ENCODE results near the gene ATF1. TPM values are rescaled to one million over a fixed set of nuclear protein-coding genes. Genes with fewer than 3 reads are reported as not detected.
A peak's percentile ranks its signal among the peaks of the same experiment; 100 is the strongest.
"Not testable (repeated sequence)": the region's sequence is repeated elsewhere in the genome, so short reads cannot be mapped to it uniquely, and the experiment has no call there.

Gene ATF1
- total RNA-seq, 1 experiment from 2014 or later = 33.1 TPM

- no peak for DNase-seq (ENCODE audit: low spot score)
These were observed 95.9 kb downstream of the ATF1 start for GRCh38 chr12:50859621-50860310.

GRCh38 chr12:50862316-50862715 lies 98.4 kb downstream of the ATF1 start:
- DNase-seq (ENCODE audit: low spot score) = peak; percentile 62

- DNase-seq (ENCODE audit: low spot score) = no peak
These were observed 101.4 kb downstream of the ATF1 start for GRCh38 chr12:50865266-50865665.

GRCh38 chr12:50868881-50869280 lies 105.0 kb downstream of the ATF1 start:
- DNase-seq (ENCODE audit: low spot score) = not testable (repeated sequence)

Other genes with a start within 250 kb of the ATF1 start
- not detected in 2 replicates for gene TMPRSS12, start 78.8 kb downstream of the ATF1 start, total RNA-seq (2014; rRNA removed; shearing (Covaris generic))
- not detected in 2 replicates for gene HIGD1C, start 188.4 kb downstream of the ATF1 start, total RNA-seq (2014; rRNA removed; shearing (Covaris generic))